Activated CD4-positive, alpha-beta T cell treated with anti-CD3 and anti-CD28 coated beads, Interleukin-2, amount 10 ng/mL, durations not matched to agents 24 days and 14 days (primary cell): ENCODE data around the gene TRAF1. TPM values are rescaled to one million over a fixed set of nuclear protein-coding genes. Genes with fewer than 3 reads are reported as not detected.

Experiments
- DNase-seq: peaks from one replicate; pipeline ENCODE4 v3.0.0; 2022
- H3K27ac Mint-ChIP-seq: one replicate; pipeline ENCODE4 v1.8.0; 2022; ENCODE audit warnings: mild to moderate bottlenecking, mixed read lengths
- H3K27me3 Mint-ChIP-seq: one replicate; pipeline ENCODE4 v1.8.0; 2022; ENCODE audit warnings: mixed read lengths
- H3K36me3 Mint-ChIP-seq: one replicate; pipeline ENCODE4 v1.8.0; 2022; ENCODE audit warnings: low read depth, mild to moderate bottlenecking, mixed read lengths
- H3K4me1 Mint-ChIP-seq: one replicate; pipeline ENCODE4 v1.8.0; 2021; ENCODE audit warnings: mixed read lengths
- H3K4me3 Mint-ChIP-seq: one replicate; pipeline ENCODE4 v1.8.0; 2022; ENCODE audit warnings: mild to moderate bottlenecking, moderate library complexity, mixed read lengths
- H3K9me3 Mint-ChIP-seq: one replicate; pipeline ENCODE4 v1.8.0; 2021; ENCODE audit warnings: mixed read lengths
- intact Hi-C: fragments of 100-400 bp; cut with micrococcal nuclease; formaldehyde crosslinking; loops from one replicate; pipeline ENCODE4 v1.15.1; 2023
- total RNA-seq: library from RNA; stranded (reverse); gene quantifications from 2 replicates; pipeline ENCODE4 v1.2.3, GENCODE V29; 2022

Gene TRAF1
- total RNA-seq, 1 donor from 2014 or later, result 166 TPM

- peak overlapping the region; percentile 96 for H3K27ac Mint-ChIP-seq
- intact Hi-C loops, result loop anchor here (1.0 kb wide), 2 partner anchors 9 to 11 kb away; no protein-coding TSS in a partner anchor
- H3K4me1 Mint-ChIP-seq, result peaks cover 78% of the 10 kb centered on the region
- peaks cover 62% of the 10 kb centered on the region for H3K36me3 Mint-ChIP-seq
- no peaks in the 10 kb centered on the region for H3K9me3 Mint-ChIP-seq
- no peaks in the 10 kb centered on the region for H3K27me3 Mint-ChIP-seq
- peak; percentile 77 for DNase-seq
- H3K4me3 Mint-ChIP-seq, result peak overlapping the region; percentile 93
These were observed 1.7 kb downstream of the TRAF1 start for GRCh38 chr9:120924698-120925534.

GRCh38 chr9:120923620-120924328 lies 2.8 kb downstream of the TRAF1 start:
- Mint-ChIP-seq H3K27ac (peak overlapping the region; percentile 96), H3K4me3 (peak overlapping the region; percentile 93), H3K9me3 (no peaks in the 10 kb centered on the region), H3K4me1 (peaks cover 78% of the 10 kb centered on the region), H3K36me3 (peaks cover 73% of the 10 kb centered on the region), H3K27me3 (no peaks in the 10 kb centered on the region)
- DNase-seq, result no peak
- intact Hi-C loops, result no loop called here

- Mint-ChIP-seq H3K27me3 (no peaks in the 10 kb centered on the region), H3K4me1 (peaks cover 77% of the 10 kb centered on the region), H3K4me3 (peak overlapping the region; percentile 93), H3K36me3 (peaks cover 83% of the 10 kb centered on the region), H3K27ac (peak overlapping the region; percentile 96), H3K9me3 (no peaks in the 10 kb centered on the region)
- DNase-seq, result no peak
- intact Hi-C loops, result no loop called here
These were observed 4.0 kb downstream of the TRAF1 start for GRCh38 chr9:120922404-120923195.

- intact Hi-C loops, result loop anchor here (2.0 kb wide), 1 partner anchor 13 kb away; no protein-coding TSS in a partner anchor
- Mint-ChIP-seq H3K27ac (peak overlapping the region; percentile 96), H3K27me3 (no peaks in the 10 kb centered on the region), H3K4me1 (peaks cover 77% of the 10 kb centered on the region), H3K36me3 (peaks cover 92% of the 10 kb centered on the region), H3K4me3 (peak overlapping the region; percentile 93), H3K9me3 (no peaks in the 10 kb centered on the region)
- DNase-seq, result no peak
These were observed 4.9 kb downstream of the TRAF1 start for GRCh38 chr9:120921661-120922181.

DNA sequence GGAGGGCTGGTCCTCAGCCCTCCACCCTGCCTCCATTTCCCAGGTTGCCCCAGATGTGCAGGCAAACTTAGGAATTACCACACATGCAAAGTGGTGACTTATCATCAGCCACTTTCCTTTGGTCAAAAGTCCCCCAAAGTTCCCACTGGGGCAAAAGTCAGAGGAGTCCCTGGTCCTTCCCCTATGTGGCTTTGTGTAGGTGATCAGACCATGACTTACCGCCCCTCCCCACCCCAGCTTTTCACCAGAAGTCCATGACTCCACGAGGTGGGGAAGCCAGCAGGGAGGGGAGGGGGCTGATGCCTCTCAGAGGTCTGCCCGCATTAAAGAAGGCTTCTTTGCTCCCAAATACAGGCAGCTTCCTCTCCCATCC lies 5.8 kb downstream of the TRAF1 start:
- Mint-ChIP-seq H3K27me3 (no peaks in the 10 kb centered on the region), H3K27ac (peak overlapping the region; percentile 96), H3K36me3 (peaks cover 95% of the 10 kb centered on the region), H3K9me3 (no peaks in the 10 kb centered on the region), H3K4me1 (peaks cover 73% of the 10 kb centered on the region), H3K4me3 (peak overlapping the region; percentile 93)
- intact Hi-C loops, result loop anchor here (2.0 kb wide), 1 partner anchor 14 kb away; no protein-coding TSS in a partner anchor
- DNase-seq, result no peak

GRCh38 chr9:120919843-120920805 lies 6.5 kb downstream of the TRAF1 start:
- no peaks in the 10 kb centered on the region for H3K9me3 Mint-ChIP-seq
- DNase-seq, result no peak
- peak overlapping the region; percentile 96 for H3K27ac Mint-ChIP-seq
- intact Hi-C loops, result loop anchor here (2.0 kb wide), 1 partner anchor 15 kb away; no protein-coding TSS in a partner anchor
- peaks cover 73% of the 10 kb centered on the region for H3K4me1 Mint-ChIP-seq
- peak overlapping the region; percentile 93 for H3K4me3 Mint-ChIP-seq
- no peaks in the 10 kb centered on the region for H3K27me3 Mint-ChIP-seq
- peaks cover 94% of the 10 kb centered on the region for H3K36me3 Mint-ChIP-seq

- intact Hi-C loops, result no loop called here
- no peak for DNase-seq
- H3K4me3 Mint-ChIP-seq, result peak overlapping the region; percentile 93
- peak overlapping the region; percentile 96 for H3K27ac Mint-ChIP-seq
- H3K9me3 Mint-ChIP-seq, result no peaks in the 10 kb centered on the region
- H3K27me3 Mint-ChIP-seq, result no peaks in the 10 kb centered on the region
- peaks cover 94% of the 10 kb centered on the region for H3K36me3 Mint-ChIP-seq
- peaks cover 73% of the 10 kb centered on the region for H3K4me1 Mint-ChIP-seq
These were observed 7.4 kb downstream of the TRAF1 start for GRCh38 chr9:120918931-120919842.

- Mint-ChIP-seq H3K4me3 (peak overlapping the region; percentile 93), H3K9me3 (no peaks in the 10 kb centered on the region), H3K27ac (peak overlapping the region; percentile 89), H3K4me1 (peaks cover 74% of the 10 kb centered on the region), H3K27me3 (no peaks in the 10 kb centered on the region), H3K36me3 (peaks cover 93% of the 10 kb centered on the region)
- no peak for DNase-seq
- intact Hi-C loops, result no loop called here
These were observed 8.4 kb downstream of the TRAF1 start for GRCh38 chr9:120917929-120918762.

GRCh38 chr9:120916991-120917880 lies 9.4 kb downstream of the TRAF1 start:
- intact Hi-C loops, result loop anchor here (1.0 kb wide), 1 partner anchor 8 kb away; no protein-coding TSS in a partner anchor
- Mint-ChIP-seq H3K4me3 (peak overlapping the region; percentile 75), H3K27ac (peak overlapping the region; percentile 86), H3K9me3 (no peaks in the 10 kb centered on the region), H3K4me1 (peaks cover 76% of the 10 kb centered on the region), H3K36me3 (peaks cover 93% of the 10 kb centered on the region), H3K27me3 (no peaks in the 10 kb centered on the region)
- DNase-seq, result no peak

DNA sequence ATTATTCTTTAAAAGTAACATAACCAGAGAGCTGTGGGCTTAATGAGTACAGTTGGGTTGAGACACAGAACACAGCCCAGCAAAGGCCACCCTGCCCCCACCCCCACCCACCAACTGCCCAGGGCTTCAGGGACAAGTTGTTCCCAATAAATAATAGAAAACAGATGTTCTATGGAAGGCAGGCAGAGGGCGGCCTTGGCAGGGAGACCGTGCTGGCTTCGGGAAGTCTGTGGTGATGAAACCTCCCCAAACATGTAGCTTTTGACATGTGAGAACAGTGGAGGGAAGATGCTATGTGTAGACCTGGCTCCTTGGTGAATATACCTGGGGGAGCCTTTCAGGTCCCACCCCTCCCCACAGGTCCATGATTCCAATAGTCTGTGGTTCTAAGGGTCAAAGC lies 10.0 kb downstream of the TRAF1 start:
- intact Hi-C loops, result loop anchor here (1.0 kb wide), 1 partner anchor 9 kb away; no protein-coding TSS in a partner anchor
- Mint-ChIP-seq H3K36me3 (peaks cover 93% of the 10 kb centered on the region), H3K4me3 (peak overlapping the region; percentile 72), H3K27ac (peak overlapping the region; percentile 74), H3K9me3 (no peaks in the 10 kb centered on the region), H3K4me1 (peaks cover 74% of the 10 kb centered on the region), H3K27me3 (no peaks in the 10 kb centered on the region)
- DNase-seq, result no peak
